ENCODE results near the gene RNF152. TPM values are rescaled to one million over a fixed set of nuclear protein-coding genes. Genes with fewer than 3 reads are reported as not detected.

Gene RNF152
- total and polyA plus RNA-seq, 2 donors (not counting 3 experiments of a cell fraction or from before 2014, with no cell fraction given): 20.8 to 27.5 TPM

DNA sequence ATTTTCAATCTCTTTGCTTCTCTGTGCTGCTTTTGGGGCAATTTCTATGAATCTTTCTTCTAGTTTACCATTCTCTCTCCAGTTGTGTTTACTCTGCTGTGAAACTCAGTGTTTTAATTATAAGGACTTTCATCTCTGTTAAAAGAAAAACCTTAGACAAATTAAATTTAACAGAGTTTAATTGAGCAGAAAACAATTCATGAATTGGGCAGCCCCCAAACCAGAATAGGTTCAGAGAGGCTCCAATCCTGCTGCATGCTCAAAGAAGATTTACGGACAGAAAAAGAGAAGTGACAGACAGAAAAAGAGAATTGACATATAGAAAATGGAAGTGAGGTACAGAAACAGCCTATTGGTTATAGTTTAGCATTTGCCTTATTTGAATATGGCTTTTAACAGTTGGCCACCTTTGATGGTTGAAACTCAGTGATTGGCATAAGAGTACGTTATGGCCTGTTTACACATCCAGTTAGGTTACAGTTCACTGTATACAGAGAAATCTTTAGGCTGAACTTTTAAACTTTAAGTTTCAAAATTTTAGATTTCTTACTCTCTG is 120.4 kb downstream of the RNF152 start:
- Histone ChIP-seq H3K9ac (replicated peaks; ENCODE audit: extremely low read depth, insufficient read depth, low read length) (no peak overlapping the region), H2AFZ (ENCODE audit: low read depth, low read length) (no peak overlapping the region), H3K27me3 (ENCODE audit: control insufficient read depth in 2 of 2, insufficient read depth in 2 of 2, low read length in 2 of 2) (no peaks in the 10 kb centered on the region), H3K9me3 (replicated peaks; ENCODE audit: control insufficient read depth, insufficient read depth, low read length) (no peaks in the 10 kb centered on the region), H3K4me2 (ENCODE audit: insufficient read depth, low read length) (no peak overlapping the region), H3K9me1 (replicated peaks; ENCODE audit: control insufficient read depth, extremely low read depth, insufficient read depth, low read length) (no peaks in the 10 kb centered on the region), H3K4me1 (ENCODE audit: control insufficient read depth, extremely low read depth, insufficient read depth, low read length) (no peaks in the 10 kb centered on the region), H3K27ac (ENCODE audit: insufficient read depth, low read depth, low read length) (no peak overlapping the region), H3K79me2 (ENCODE audit: control insufficient read depth, insufficient read depth, low read length) (no peaks in the 10 kb centered on the region), H3K36me3 (ENCODE audit: control insufficient read depth in 2 of 2, extremely low read depth in 1 of 2, insufficient read depth in 2 of 2, low read length in 2 of 2) (no peaks in the 10 kb centered on the region), H4K20me1 (replicated peaks; ENCODE audit: control insufficient read depth, extremely low read depth, insufficient read depth, low read length) (no peaks in the 10 kb centered on the region), H3K4me3 (replicated peaks in 1 of 3; ENCODE audit: insufficient read depth in 1 of 3, low read depth in 1 of 3, low read length in 3 of 3) (no peak overlapping the region)
- DNase-seq (ENCODE audit: low read depth, low spot score) (no peak), FAIRE-seq (no peak)
- dilution Hi-C loops (cut with MboI; ENCODE audit: extremely low pct_ligation_motif_present, low sequenced_read_pairs) (no loop called here), intact Hi-C loops (cut with micrococcal nuclease) (no loop called here)
- POLR2A ChIA-PET: no interaction called here
- TF ChIP-seq, protein P1, sequence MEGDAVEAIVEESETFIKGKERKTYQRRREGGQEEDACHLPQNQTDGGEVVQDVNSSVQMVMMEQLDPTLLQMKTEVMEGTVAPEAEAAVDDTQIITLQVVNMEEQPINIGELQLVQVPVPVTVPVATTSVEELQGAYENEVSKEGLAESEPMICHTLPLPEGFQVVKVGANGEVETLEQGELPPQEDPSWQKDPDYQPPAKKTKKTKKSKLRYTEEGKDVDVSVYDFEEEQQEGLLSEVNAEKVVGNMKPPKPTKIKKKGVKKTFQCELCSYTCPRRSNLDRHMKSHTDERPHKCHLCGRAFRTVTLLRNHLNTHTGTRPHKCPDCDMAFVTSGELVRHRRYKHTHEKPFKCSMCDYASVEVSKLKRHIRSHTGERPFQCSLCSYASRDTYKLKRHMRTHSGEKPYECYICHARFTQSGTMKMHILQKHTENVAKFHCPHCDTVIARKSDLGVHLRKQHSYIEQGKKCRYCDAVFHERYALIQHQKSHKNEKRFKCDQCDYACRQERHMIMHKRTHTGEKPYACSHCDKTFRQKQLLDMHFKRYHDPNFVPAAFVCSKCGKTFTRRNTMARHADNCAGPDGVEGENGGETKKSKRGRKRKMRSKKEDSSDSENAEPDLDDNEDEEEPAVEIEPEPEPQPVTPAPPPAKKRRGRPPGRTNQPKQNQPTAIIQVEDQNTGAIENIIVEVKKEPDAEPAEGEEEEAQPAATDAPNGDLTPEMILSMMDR (IDR thresholded peaks at IDR 0.05; ENCODE audit: extremely low read depth in 1 of 2, insufficient read depth in 1 of 2, low read depth in 1 of 2, low read length in 2 of 2): no peak
- TF ChIP-seq MYC (IDR thresholded peaks at IDR 0.05; ENCODE audit: low read depth, low read length) (no peak), FOS (IDR thresholded peaks at IDR 0.05; ENCODE audit: borderline replicate concordance, insufficient read depth, low read length) (no peak), POLR2A (IDR thresholded peaks at IDR 0.05; ENCODE audit: low read depth, low read length) (no peak)
- BruUV-seq (replicated peaks): no TSS peak
- CTCF ChIA-PET: no interaction called here

- H3K9me1 ChIP-seq (replicated peaks; ENCODE audit: control insufficient read depth, extremely low read depth, insufficient read depth, low read length): no peaks in the 10 kb centered on the region
- H3K79me2 ChIP-seq (ENCODE audit: control insufficient read depth, insufficient read depth, low read length): no peaks in the 10 kb centered on the region
- no TSS peak for BruUV-seq (replicated peaks)
- intact Hi-C loops (cut with micrococcal nuclease) (no loop called here), dilution Hi-C loops (cut with MboI; ENCODE audit: extremely low pct_ligation_motif_present, low sequenced_read_pairs) (no loop called here)
- no peaks in the 10 kb centered on the region for H4K20me1 ChIP-seq (replicated peaks; ENCODE audit: control insufficient read depth, extremely low read depth, insufficient read depth, low read length)
- no peak overlapping the region for H3K9ac ChIP-seq (replicated peaks; ENCODE audit: extremely low read depth, insufficient read depth, low read length)
- no peak for TF ChIP-seq POLR2A (IDR thresholded peaks at IDR 0.05; ENCODE audit: low read depth, low read length)
- TF ChIP-seq, protein P2, sequence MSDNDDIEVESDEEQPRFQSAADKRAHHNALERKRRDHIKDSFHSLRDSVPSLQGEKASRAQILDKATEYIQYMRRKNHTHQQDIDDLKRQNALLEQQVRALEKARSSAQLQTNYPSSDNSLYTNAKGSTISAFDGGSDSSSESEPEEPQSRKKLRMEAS (IDR thresholded peaks at IDR 0.05; ENCODE audit: insufficient read depth, insufficient read length): no peak
- TF ChIP-seq, protein P1 (IDR thresholded peaks at IDR 0.05; ENCODE audit: extremely low read depth in 1 of 2, insufficient read depth in 1 of 2, low read depth in 1 of 2, low read length in 2 of 2): no peak
- no peak for TF ChIP-seq POLR2AphosphoS5 (IDR thresholded peaks at IDR 0.05; ENCODE audit: insufficient read depth, low read depth, low read length)
- no peak for TF ChIP-seq FOS (IDR thresholded peaks at IDR 0.05; ENCODE audit: borderline replicate concordance, insufficient read depth, low read length)
- TF ChIP-seq EZH2 (IDR thresholded peaks at IDR 0.05; ENCODE audit: borderline replicate concordance, low read depth, low read length, severe bottlenecking): no peak
- TF ChIP-seq GATA2 (IDR thresholded peaks at IDR 0.05; ENCODE audit: insufficient read depth, insufficient read length, low read depth, low read length): no peak
- TF ChIP-seq MYC (IDR thresholded peaks at IDR 0.05; ENCODE audit: low read depth, low read length): no peak
- TF ChIP-seq JUN (IDR thresholded peaks at IDR 0.05; ENCODE audit: borderline replicate concordance, insufficient read depth, insufficient read length, low read depth): no peak
- H3K4me1 ChIP-seq (ENCODE audit: control insufficient read depth, extremely low read depth, insufficient read depth, low read length): no peaks in the 10 kb centered on the region
- H3K4me3 ChIP-seq (replicated peaks in 1 of 3; ENCODE audit: insufficient read depth in 1 of 3, low read depth in 1 of 3, low read length in 3 of 3): no peak overlapping the region
- no peak overlapping the region for H3K27ac ChIP-seq (ENCODE audit: insufficient read depth, low read depth, low read length)
- CTCF ChIA-PET: no interaction called here
- FAIRE-seq (no peak), DNase-seq (ENCODE audit: low read depth, low spot score) (no peak)
- H3K36me3 ChIP-seq (ENCODE audit: control insufficient read depth in 2 of 2, extremely low read depth in 1 of 2, insufficient read depth in 2 of 2, low read length in 2 of 2): no peaks in the 10 kb centered on the region
- H2AFZ ChIP-seq (ENCODE audit: low read depth, low read length): no peak overlapping the region
- H3K27me3 ChIP-seq (ENCODE audit: control insufficient read depth in 2 of 2, insufficient read depth in 2 of 2, low read length in 2 of 2): no peaks in the 10 kb centered on the region
- POLR2A ChIA-PET: no interaction called here
- H3K9me3 ChIP-seq (replicated peaks; ENCODE audit: control insufficient read depth, insufficient read depth, low read length): no peaks in the 10 kb centered on the region
- no peak overlapping the region for H3K4me2 ChIP-seq (ENCODE audit: insufficient read depth, low read length)
These were observed 120.9 kb downstream of the RNF152 start for GRCh38 chr18:61771861-61772260.
